H1 (cell line): ENCODE results near the gene PCDH9.

Experiments used
- GABPA ChIP-seq: IDR thresholded peaks from 2 replicates; pipeline ENCODE4 v1.6.1; 2011; ENCODE audit warnings: mild to moderate bottlenecking, low read length, moderate library complexity, borderline replicate concordance; ENCODE audit not compliant: insufficient read depth
- POLR2A ChIP-seq, 2 experiments: IDR thresholded peaks; 1 replicate in 1 of 2; 2 replicates in 1 of 2; pipeline ENCODE4 v1.6.1; 2011; ENCODE audit warnings: low read depth in 2 of 2, low read length in 2 of 2, mild to moderate bottlenecking in 2 of 2; ENCODE audit errors: control extremely low read depth in 1 of 2
- POLR2AphosphoS5 ChIP-seq: IDR thresholded peaks from 2 replicates; pipeline ENCODE4 v1.6.1; 2011; ENCODE audit warnings: low read depth, low read length
- RAD21 ChIP-seq, 2 experiments: IDR thresholded peaks in 1 of 2; conservative IDR thresholded peaks in 1 of 2; 2 replicates each; pipeline ENCODE4 v1.6.1; 2011; ENCODE audit warnings: low read depth in 2 of 2, low read length in 2 of 2, improper control_type of control experiment in 1 of 2, inconsistent platforms in 1 of 2, mild to moderate bottlenecking in 1 of 2, moderate library complexity in 1 of 2
- TF ChIP-seq, protein P1 (sequence below): IDR thresholded peaks from 2 replicates; pipeline ENCODE4 v1.6.1; 2012; ENCODE audit warnings: low read length, inconsistent platforms

DNA sequence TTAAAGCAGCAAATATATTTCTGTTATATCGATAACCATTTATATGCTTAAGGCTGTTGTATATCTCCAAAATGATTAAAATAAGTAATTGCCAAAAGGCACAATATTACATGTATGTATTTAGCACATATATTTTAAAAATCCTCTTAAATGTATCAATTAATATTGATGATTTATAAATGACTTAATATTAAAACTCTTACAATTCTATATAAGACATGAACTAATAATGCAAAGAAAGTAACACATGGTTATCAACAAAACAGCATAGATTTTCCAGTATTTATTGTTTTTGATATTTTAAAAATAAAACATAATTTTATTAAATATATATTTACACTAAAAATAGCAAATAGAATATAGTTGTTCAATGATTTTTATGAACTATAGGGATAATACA is 32.4 kb downstream of the PCDH9 start:
- TF ChIP-seq POLR2A (IDR thresholded peaks at IDR 0.05; ENCODE audit: control extremely low read depth in 1 of 2, low read depth in 2 of 2, low read length in 2 of 2) (no peak), GABPA (no peak), RAD21 (IDR thresholded peaks at IDR 0.05 in 1 of 2, conservative IDR thresholded peaks at IDR 0.05 in 1 of 2; ENCODE audit: low read depth in 2 of 2, low read length in 2 of 2) (no peak), POLR2AphosphoS5 (no peak)
- TF ChIP-seq, protein P1, sequence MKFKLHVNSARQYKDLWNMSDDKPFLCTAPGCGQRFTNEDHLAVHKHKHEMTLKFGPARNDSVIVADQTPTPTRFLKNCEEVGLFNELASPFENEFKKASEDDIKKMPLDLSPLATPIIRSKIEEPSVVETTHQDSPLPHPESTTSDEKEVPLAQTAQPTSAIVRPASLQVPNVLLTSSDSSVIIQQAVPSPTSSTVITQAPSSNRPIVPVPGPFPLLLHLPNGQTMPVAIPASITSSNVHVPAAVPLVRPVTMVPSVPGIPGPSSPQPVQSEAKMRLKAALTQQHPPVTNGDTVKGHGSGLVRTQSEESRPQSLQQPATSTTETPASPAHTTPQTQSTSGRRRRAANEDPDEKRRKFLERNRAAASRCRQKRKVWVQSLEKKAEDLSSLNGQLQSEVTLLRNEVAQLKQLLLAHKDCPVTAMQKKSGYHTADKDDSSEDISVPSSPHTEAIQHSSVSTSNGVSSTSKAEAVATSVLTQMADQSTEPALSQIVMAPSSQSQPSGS: no peak
